ENCODE results near the gene SRSF8. TPM values are rescaled to one million over a fixed set of nuclear protein-coding genes. Genes with fewer than 3 reads are reported as not detected.

Gene SRSF8
- total and polyA plus RNA-seq, 2 of the 4 experiments (the other 2 are of a cell fraction) = 3.4 to 14.3 TPM

GRCh38 chr11:95115597-95115996 lies 48.9 kb downstream of the SRSF8 start:
- POLR2A ChIA-PET (ENCODE audit: unreplicated experiment) = no interaction called here

More at GRCh38 chr11:95115597-95115996, 48.9 kb downstream of the SRSF8 start:
- no CpG with 5 or more reads among the region's 1 CpG for WGBS, 2 experiments (ENCODE audit: extremely low coverage in 2 of 2, insufficient read length in 1 of 2)
- H3K27me3 ChIP-seq (ENCODE audit: control insufficient read depth, insufficient read depth, low read length) = no peaks in the 10 kb centered on the region
- no peaks in the 10 kb centered on the region for H3K9me3 ChIP-seq (ENCODE audit: control insufficient read depth, insufficient read depth, low read length)
- BruUV-seq (replicated peaks) = no TSS peak
- no peak overlapping the region for H3K4me3 ChIP-seq (ENCODE audit: insufficient read depth, low read depth, low read length)
- ATAC-seq (ENCODE audit: low read depth) = no peak
- CTCF ChIA-PET = no interaction called here
- no peak overlapping the region for H2AK9ac ChIP-seq (replicated peaks; ENCODE audit: low read depth, low read length, poor library complexity)
- intact Hi-C loops (cut with micrococcal nuclease) = no loop called here
- no peak overlapping the region for H3K18ac ChIP-seq (ENCODE audit: low read depth, low read length)
- 0 out of 2 replicates have a peak, but pooled peaks cover 2% of the 10 kb centered on the region for H3K4me1 ChIP-seq (ENCODE audit: control insufficient read depth, insufficient read depth, low read length)
- no peak overlapping the region for H2BK5ac ChIP-seq (ENCODE audit: low read depth, low read length, poor library complexity, severe bottlenecking)
- H3K4ac ChIP-seq (ENCODE audit: low read depth, low read length) = no peak overlapping the region
- H3K36me3 ChIP-seq (ENCODE audit: control insufficient read depth, insufficient read depth, low read length) = no peaks in the 10 kb centered on the region
- H2BK120ac ChIP-seq (ENCODE audit: low read depth, low read length) = no peak overlapping the region
- H3K23ac ChIP-seq (ENCODE audit: low read depth, low read length) = no peak overlapping the region
- no peak overlapping the region for H2AK5ac ChIP-seq (ENCODE audit: low read depth, low read length)
- H2BK20ac ChIP-seq (ENCODE audit: low read depth, low read length) = no peak overlapping the region
- no peaks in the 10 kb centered on the region for H3K9me1 ChIP-seq (ENCODE audit: insufficient read depth, low read length)
- no peak overlapping the region for H3K27ac ChIP-seq (ENCODE audit: insufficient read depth, low read length)
- no peaks in the 10 kb centered on the region for H3K79me1 ChIP-seq (ENCODE audit: low read depth in 1 of 2, low read length in 2 of 2)
- dilution Hi-C loops (cut with HindIII; ENCODE audit: low sequenced_read_pairs, unreplicated experiment) = no loop called here
- H4K5ac ChIP-seq (ENCODE audit: low read depth, low read length) = no peak overlapping the region
- H3K56ac ChIP-seq (ENCODE audit: extremely low read depth, insufficient read depth, low read length) = no peak overlapping the region
- no peak overlapping the region for H4K8ac ChIP-seq (ENCODE audit: low read depth in 2 of 2, low read length in 2 of 2)
- in situ Hi-C loops (cut with MboI; ENCODE audit: low sequenced_read_pairs) = no loop called here
- no peak overlapping the region for H3K9ac ChIP-seq (ENCODE audit: low read depth, low read length)
- DNase-seq = no peak
- no peak overlapping the region for H2BK15ac ChIP-seq (ENCODE audit: low read depth, low read length)
- TF ChIP-seq CEBPB (IDR thresholded peaks at IDR 0.05; ENCODE audit: low read depth, low read length) (no peak), CHD1 (IDR thresholded peaks at IDR 0.05; ENCODE audit: low read depth, low read length) (no peak), ELK1 (IDR thresholded peaks at IDR 0.05; ENCODE audit: borderline replicate concordance, low read depth, low read length) (no peak), MAFK (IDR thresholded peaks at IDR 0.05; ENCODE audit: low read depth, low read length) (no peak), RCOR1 (IDR thresholded peaks at IDR 0.05; ENCODE audit: insufficient replicate concordance, low read length) (no peak), MAZ (IDR thresholded peaks at IDR 0.05; ENCODE audit: borderline replicate concordance, low read depth, low read length) (no peak)
- no peak overlapping the region for H3K4me2 ChIP-seq (ENCODE audit: low read depth, low read length)
- H3K14ac ChIP-seq (replicated peaks; ENCODE audit: low read depth, low read length) = no peak overlapping the region
- H4K20me1 ChIP-seq (ENCODE audit: insufficient read depth, low read length) = no peaks in the 10 kb centered on the region
- H4K91ac ChIP-seq (ENCODE audit: insufficient read depth, low read depth, low read length) = no peak overlapping the region
- H2AFZ ChIP-seq (replicated peaks; ENCODE audit: low read length, poor library complexity) = no peak overlapping the region
